A172 (cell line): ENCODE data around the gene CHMP6. TPM values are rescaled to one million over a fixed set of nuclear protein-coding genes. Genes with fewer than 3 reads are reported as not detected.
A peak's percentile ranks its signal among the peaks of the same experiment; 100 is the strongest.
"Not testable (repeated sequence)": the region's sequence is repeated elsewhere in the genome, so short reads cannot be mapped to it uniquely, and the experiment has no call there.

Experiments
- DNase-seq: peaks from one replicate; pipeline ENCODE4 v3.0.0-alpha.2; 2015; ENCODE audit warnings: low spot score
- total RNA-seq: library from RNA; depleted of rRNA; stranded (reverse); fragments of >200 nt; shearing (Covaris generic); gene quantifications from 2 replicates; pipeline ENCODE4 v1.2.3, GENCODE V29; 2014

The CHMP6 gene
- total RNA-seq, 1 experiment from 2014 or later, result 15.1 TPM

DNA sequence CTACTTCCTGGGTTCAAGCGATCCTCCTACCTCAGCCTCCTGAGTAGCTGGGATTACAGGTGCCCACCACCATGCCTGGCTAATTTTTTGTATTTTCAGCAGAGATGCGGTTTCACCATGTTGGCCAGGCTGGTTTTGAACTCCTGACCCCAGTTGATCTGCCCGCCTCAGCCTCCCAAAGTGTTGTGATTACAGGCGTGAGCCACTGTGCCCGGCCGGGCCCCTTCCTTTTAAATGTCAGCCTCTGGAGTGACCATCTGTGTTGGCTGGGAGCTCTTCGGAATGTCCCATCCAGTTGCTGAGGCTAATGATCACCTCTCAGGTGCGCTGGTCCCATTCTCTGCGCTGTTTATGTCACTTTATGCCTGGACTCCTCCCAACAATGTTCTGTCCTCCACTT, 38.7 kb downstream of the CHMP6 start:
- DNase-seq, result not testable (repeated sequence)

DNA sequence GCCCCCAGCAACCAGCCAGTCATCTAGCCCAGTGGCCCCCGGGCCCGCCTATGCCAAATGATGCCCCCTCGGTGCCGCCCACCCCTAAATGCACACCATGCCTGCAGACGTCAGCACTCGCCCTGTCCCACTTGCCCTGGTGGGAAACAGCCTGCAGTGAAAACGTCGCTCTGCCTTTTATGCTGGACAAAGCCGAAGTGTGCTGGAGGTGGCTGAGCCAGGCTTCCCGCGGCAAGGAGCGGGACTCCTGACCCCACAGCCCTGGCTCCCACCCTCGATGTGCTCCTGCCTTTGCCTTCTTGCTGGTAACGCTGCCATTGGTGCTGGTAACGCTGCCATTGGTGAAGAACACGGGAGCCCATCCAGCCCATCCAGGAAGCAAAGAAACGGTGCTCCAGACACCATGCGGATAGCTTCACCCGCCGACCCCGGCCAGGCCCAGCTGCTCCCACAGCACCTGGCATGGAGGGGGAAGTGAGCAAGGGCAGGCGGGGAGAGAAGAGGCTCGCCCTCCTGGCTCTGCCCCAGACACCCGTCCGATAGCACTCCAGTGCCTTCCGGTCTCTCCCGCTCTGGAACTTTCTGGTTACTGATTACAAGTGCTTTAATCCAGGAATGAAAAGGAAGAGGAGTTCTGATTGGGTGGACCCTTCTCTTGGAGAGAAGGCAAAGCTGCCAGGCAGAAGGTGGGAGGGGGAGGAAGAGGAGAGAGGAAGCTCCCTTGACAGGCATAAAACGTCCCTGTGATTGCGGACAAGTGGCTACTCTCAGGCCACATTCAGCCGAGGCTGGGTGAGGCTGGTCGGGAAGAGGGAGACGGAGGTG, 39.3 kb downstream of the CHMP6 start:
- DNase-seq, result no peak

DNA sequence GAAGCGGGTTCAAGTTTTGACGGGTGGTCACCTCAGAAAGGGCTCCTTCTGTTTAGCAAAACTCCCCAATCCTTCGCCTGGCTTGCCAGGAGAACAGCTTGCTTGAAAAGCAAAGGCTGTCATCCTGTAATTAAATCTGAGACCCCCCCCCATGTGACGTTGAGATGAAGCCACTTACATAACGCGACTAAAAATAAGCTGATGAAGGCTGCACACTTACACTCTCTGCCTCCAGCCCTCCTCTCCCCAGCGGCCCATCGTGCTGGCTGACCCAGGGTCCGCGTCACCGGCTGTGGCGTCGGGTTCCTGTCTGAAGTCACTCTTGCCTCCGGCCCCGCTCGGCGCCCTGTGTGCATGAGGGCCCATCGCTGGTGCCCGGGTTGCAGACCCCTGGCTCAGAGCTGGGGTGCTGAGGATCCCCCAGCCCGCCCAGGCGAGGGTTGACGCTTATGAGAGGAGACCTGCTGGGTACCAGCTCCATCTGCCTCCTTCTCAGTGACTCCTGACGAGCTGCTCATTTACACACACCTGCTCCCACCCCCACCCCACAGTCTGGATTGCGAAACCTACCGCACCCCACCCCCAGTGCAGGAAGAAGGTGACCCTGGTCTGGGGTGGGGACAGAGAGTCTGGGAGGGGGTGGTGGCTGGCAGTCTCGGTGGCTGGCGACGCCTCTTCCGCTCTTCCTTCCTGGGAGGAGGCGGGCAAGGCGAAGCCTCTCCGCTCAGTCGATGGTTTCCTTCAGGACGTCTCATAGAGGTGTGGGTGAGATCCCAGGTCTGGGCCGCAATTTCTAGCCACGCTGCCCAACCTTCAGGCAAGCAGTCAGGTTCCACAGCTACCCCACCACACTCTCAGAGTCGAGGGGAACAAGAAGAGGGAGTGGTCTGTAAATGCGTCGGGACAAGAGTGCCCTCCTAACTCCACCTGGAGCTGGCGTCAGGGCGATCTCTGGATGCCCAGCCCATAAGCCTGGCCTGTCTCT, 40.2 kb downstream of the CHMP6 start:
- no peak for DNase-seq

DNA sequence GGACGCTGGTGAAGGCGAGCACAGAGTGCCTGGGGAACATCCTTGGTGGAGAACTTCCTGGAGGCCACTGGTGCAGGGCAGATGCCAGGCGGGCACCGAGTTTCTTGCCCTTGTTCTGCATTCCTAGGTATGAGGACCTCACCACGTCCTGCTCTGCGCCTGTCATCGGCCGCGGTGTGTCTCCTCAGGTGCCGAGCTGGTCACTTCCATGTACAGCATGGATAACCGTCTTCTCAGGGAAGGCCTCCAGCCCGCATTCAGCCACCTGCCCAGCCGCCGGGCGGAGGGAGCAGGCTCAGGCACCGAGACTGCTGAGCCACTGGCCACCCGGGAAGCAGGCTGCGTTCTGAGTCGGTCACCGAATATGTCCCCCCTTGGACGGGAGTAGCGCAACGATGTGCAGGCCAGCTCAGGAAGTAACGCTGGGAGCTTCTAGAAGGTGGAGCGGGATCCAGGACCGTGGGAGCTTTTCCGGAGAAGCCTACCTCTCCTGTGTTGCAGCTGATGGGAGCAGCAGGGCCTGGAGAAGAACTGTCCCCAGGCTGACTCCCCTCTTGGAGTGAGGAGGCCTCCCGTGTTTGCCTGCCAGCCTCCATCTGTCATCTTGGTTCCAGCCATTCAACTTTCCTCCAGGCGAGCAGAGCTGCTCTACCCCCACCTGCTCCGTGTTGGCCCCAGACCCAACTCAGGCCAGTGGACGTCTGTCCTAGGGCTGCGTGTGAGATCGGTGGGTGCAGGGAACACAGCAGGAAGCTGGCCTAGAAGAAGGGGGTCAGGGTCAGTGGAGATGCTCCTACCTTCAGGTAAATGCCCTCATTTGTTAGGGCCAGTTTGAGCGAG, 41.2 kb downstream of the CHMP6 start:
- DNase-seq, result no peak

DNA sequence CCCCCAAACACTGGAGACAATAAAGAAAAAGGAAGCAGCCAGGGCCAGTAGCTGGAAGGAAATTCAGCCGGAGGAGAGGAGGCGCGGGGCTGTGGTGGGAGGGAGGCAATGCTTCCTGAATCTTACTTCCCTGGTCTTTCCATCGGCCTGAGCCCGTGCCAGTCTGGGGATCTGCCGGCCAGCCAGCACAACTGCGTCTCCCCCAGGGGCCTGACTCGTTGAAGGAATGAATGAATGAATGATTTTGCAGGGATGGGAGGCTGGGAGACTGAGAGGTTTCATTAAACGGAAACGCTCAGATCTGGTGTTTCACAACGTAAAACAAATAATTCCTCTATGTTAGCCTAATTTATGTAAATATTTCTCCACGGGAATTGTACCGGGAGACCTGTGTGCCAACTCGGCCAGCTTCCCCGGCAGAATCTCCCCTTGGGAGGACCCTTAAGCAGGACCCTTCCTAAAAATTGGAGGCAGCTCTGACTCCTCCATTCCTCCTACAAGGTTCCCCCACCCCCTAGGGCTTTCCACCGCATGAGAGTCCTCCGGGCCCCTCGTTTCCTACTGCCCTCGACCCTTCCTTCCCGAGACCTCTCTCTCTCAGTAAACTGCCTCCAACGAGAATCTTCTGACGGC, 42.0 kb downstream of the CHMP6 start:
- DNase-seq, result no peak

DNA sequence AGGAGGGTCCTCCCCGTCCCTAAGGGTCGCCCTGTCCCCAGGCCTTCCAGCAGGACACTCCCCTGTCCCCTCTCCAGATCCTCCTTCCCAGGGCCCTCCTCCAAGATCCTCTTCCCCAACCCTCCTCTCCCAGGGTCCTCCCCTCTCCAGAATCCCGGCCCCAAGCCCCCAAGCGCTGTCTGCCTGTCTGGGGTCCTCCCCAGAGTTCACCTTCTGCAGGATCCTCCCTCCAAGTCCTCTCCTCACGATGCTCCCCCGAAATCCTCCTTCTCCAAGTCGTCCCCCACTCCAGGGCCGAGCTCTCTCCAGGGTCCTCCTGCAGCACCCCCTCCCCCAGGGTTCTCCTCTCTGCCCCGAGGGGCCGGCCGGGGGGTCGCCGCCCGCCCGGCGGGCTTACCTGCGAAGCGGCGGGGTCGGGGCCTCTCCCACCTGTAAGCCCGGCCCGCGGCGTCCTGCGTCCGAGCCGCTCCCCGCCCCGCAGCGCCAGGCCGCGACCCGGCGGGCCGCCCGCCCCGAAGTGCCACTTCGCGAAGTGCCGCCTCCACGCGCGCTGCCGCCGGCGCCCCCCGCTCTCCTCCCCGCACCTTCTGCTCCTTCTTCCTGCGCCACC, 42.6 kb downstream of the CHMP6 start:
- no peak for DNase-seq

DNA sequence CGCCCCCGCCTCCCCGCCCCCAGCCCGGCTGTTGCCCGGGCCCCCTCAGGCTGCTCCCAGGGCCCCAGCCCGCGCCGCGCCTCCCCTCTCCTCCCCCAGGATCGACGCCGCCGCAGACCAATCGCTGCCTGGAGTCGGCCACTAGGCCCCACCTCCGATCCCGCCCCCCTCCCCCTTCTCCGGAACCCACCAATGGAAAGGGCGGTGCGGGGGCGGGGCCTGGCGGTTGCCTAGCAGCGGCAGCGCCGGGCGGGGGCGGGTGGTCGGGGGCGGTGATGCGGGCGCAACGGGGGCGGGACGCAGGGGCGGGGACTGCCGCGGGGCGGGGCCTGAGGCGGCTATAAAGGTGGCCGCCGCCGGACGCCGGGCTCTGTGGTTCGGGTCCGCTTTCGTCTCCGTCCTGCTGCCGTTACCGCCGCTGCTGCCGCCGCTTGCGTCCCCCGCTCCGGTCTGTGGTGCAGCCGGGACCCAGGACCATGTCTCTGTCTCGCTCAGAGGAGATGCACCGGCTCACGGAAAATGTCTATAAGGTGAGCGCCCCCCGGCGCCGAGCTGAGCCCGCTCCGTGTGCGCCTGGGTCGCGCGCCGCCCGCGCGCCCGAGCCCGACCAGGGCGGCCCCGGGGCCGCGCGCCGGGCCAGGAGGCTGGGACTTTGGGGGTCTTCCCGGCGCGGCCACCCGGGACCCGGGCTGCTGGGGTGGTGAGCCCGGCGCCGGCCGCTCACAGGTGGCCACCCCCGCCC, 43.3 kb downstream of the CHMP6 start, which contains the start of gene BAIAP2:
BAIAP2 (plus strand) TSS at position 373 of the 742 bp plus-strand sequence; CDS start at position 477, 104 bp downstream.
- DNase-seq, result peak; percentile 87

DNA sequence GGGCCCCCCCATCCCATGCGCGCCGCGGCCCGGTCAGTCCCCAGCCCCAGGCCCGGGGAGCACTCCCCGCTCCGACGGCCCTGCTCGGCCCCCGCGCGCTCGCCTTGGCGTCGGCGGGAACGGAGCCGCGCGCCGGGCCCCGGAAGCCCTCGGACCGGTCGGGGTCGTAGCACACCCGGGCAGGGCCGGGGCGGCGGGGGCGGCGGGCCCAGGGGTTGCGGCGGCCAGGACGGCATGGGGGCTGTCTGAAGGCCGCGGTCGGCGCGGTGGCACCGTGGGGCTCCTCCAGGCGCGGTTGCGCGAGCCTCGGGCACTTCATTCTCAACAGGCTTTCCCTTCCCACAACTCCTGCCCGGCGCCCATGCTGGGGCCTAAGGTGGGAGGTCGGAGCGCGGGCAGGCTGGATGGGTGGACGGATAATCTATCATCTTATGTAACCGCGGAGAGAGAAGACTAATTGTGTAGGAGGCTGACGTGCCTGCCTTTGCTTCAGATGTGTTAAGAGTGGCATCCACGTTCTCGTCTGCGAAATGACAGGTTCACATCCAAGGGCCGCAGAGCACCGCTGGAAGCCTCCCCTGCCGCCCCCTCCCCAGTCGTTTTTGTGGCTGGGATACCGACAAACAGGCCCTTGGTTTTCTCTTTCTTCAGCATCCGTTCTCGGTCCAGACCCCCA, 44.0 kb downstream of the CHMP6 start:
- no peak for DNase-seq

DNA sequence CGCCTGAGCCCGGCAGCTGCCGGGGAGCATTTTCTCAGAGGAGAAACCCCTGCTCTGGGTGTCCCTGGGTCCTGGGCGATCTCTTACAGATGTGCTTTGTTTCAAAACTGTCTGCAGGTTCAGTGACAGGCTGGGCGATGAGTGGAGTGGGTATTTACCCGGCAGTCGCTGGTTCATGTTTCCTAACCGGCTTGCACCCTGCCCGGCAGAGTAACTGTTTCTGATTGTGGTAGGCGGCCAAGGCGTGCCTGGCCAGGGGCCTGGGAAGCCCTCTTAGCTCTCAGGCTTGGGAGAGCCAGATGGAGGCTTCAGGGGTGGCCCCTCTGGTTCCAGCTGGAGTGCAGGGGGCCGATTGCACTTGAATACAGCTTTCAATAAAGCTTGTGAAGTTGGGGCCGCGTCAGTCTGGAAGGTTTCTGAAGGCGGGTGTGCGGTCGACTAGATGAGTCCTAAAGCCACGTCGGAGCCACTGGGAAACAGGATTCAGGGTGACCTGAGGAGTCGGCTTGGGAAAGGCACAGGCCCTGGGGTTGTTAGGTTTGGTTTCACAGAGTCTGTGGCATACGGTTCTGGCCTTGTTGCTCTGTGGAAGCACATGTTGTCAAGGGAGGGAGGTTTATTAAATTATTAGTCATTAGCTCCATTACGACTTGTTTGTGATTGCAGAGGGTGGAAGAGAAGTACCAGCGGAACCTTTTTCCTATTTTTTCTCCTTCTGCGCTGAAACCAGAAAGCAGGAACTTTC, 44.7 kb downstream of the CHMP6 start:
- no peak for DNase-seq

DNA sequence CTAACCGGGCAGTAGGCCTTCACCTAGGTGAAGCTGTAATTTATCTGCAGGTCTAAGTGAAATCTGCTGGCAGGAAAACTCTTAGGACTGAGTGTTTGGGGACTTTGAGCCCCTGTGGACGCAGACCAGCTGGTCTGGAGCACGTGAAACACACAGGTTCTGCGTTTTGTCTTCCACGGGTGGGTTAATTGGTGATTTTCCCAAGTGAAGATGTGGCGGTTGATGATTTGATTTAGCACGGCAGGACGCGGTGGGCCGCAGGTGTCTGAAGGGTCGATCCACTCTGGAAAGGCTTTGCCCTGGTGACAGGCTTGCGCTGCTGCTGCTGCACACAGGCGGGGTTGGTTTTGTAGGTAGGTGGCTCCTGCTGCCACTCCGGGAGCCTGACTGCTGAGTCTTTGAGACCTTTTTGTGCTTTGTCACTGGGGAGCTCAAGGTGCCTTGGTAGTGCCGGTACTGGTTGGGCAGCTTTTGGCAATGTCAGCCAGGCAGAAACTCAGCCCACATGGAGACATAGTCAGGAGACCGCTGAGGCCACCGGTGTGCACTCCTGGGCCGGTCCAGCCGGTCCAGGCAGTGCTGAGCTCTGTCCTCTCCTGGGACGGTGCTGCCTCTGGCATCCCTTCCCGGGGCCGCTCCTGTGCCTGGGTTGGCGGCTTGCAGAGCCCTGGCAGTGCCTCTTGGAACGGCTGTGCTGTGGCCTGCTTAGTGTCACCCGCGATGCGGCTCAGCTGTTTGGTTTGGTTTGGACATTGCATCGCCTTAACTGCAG, 45.6 kb downstream of the CHMP6 start:
- no peak for DNase-seq

DNA sequence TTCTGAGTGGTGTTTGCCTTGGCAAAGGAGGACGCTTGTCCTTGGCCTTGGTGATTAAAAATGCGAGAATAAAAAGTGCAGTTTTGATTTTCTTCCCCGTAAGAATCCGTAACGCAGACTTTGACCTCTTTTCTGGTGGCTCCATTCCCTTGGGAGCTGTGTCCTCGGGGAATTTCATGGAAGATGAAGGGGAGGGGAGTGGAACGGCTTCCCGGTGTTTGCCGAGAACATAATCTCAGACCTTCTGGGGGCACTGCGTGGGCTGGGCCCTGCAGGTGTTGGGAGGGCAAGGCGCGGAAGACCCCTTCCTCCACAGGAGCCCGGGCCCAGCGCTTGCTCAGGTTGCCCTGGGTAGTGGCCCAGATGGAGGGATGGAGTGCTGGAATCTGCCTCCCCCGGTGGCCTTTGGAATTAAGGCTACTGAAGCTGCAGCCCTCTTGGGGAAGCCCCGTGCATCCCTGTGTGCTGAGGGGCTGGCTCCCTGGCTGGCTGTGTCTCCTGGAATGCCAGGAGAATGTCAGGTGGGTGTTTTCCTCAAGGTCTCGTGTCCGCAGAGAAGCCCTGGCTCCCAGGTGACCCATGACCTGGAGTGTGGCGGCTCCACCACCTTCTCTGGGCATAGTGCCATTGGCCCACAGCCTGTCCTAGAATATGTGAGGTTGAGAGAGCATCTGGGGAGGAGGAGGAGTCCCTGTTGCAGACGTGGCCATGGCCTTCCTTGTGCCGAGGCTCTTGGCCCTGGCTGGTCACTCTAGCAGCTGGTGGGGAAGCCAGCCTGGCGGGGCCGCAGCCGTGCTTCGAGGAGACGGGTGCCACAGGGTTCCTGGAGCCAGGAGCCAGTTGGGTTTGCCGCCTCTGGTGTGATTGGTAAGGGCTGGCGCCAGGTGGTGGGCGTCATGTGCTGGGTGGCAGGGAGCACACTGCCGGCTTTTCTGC, 46.4 kb downstream of the CHMP6 start:
- peak; percentile 39 for DNase-seq

DNA sequence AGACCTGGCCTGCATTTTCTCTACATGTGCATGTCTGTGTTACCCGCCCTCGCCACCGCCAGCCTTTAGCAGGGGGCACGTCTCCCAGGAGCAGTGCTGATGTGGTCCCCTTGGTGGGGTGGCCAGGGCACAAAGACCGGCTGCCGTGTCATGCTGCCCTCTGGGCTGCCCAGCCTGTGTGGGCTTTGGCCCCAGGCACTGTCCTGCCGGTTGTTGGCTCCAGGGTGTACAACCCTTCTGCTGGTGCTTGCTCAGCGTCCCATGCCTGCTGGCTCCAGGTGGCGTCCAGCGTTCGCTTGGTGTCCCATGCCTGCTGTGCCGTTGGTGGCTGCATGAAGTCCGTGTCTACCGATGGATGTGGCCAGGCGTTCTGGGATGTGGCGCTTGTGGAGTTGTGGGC, 47.5 kb downstream of the CHMP6 start:
- DNase-seq, result no peak

DNA sequence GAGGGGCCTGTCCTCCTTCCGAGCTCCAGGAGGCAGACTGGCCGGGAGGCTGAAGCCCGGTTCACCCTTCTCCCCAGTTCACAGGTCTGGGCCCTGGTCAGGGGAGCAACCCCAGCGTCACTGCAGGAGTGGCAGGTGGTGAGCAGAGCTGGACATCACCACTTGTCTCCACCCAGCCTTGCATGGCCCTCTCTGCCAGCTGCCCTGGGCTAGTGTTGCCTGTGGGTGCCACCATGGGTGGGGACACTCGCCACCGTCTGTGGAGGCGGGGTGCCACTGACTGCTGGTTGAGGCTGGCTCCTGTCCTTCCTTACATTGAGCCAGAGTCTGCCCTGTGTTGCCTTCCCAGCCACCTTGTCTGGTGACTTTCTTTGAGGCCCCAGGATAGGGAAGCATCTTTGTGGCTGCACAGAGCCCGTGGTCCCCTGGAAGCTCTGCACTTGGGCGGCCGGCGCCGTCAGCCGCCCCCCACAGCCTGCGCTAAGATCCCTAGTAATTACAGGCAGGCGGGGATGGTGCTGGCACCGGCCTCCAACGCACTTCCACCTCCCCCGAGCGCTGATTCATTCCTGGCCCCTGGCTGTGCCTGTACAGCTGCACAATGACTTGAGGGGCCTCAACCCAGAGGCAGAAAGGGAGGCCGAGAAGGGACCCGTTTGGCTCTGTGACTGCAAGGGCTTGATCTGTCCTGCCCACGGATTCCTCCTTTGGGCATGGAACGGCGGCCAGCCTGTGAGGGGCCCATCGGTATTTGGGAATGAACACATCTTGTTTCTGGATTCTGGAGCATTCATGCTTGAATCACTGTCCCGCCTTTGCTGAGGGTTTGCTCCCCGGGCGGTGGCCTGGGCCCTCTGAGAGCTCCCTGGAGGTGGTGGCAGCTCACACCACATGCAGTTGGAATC, 48.5 kb downstream of the CHMP6 start:
- DNase-seq, result peak; percentile 80

DNA sequence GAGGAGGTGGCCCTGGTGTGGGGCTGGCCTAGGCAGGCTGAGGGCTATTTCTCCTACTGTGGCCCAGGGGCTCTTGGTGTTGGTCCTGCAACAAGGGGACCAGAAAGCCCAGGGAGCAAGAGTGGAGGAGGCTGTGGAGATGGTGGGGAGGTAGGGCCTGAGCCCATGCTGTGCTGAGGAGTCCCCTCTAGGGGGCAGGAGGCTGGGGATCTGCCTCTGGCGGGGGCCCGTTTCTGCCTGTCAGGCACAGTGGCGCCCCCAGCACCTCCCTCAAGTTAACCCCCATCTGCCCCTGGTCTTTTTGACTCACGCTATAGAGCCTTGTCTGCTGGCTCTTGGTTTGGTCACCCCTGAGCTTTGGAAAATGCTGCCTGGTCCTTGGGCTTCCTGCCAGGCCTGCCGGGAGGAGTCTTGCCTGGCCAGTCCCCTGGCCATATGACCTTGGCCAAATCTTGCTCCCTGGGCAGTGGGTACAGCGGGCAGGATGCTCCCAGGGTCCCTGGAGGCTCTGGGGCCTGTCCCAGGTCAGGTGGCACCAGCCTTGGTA, 49.2 kb downstream of the CHMP6 start:
- peak; percentile 44 for DNase-seq

DNA sequence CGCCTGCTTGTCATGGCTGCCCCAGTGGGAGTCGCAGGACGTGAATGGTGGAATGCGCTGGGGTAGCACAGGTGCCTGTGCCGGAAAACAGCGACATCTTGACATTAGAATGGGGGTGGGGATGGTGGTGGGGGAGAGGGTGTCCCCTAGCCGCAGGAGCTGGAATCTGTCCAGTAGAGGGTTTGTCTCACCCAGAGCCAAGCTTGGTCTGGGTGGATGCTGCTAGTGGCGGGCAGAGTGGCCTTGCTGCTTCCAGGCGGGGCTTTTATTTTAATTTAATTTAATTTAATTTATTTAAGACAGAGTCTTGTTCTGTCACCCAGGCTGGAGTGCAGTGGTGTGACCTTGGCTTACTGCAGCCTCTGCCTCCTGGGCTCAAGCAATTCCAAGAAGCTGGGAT, 51.0 kb downstream of the CHMP6 start:
- DNase-seq, result no peak
